Colonic mucosa (tissue), 4 donors: ENCODE data around the gene PLA2G4F. TPM values are rescaled to one million over a fixed set of nuclear protein-coding genes. Genes with fewer than 3 reads are reported as not detected.

ENCODE experiments used
- DNase-seq: peaks from one replicate; pipeline ENCODE4 v3.0.0-alpha.2; 2020
- H3K27ac ChIP-seq: fragments of 200-600 bp; one replicate; pipeline ENCODE4 v1.8.0; 2021
- H3K27me3 ChIP-seq: fragments of 200-600 bp; one replicate; pipeline ENCODE4 v1.8.0; 2021
- H3K36me3 ChIP-seq: fragments of 200-600 bp; one replicate; pipeline ENCODE4 v1.8.0; 2021
- H3K4me1 ChIP-seq: fragments of 200-600 bp; one replicate; pipeline ENCODE4 v1.8.0; 2021; ENCODE audit warnings: mild to moderate bottlenecking
- H3K4me3 ChIP-seq: fragments of 200-600 bp; one replicate; pipeline ENCODE4 v1.8.0; 2021
- H3K9ac ChIP-seq, 2 donors: one replicate each; pipeline ENCODE4 v1.7.0; 2013; ENCODE audit warnings: control low read depth in 2 of 2, low read depth in 2 of 2, low read length in 2 of 2
- H3K9me3 ChIP-seq: fragments of 200-600 bp; one replicate; pipeline ENCODE4 v1.8.0; 2021
- intact Hi-C: fragments of 100-400 bp; cut with DNase I; formaldehyde crosslinking; loops from one replicate; pipeline ENCODE4 v1.14.1; 2022
- total RNA-seq, 2 donors: library from RNA; stranded (reverse); fragmentation: NEBNext Ultra II Directional in 1 of 2; extraction: Animal tissue kit (Norgen Biotek cat#: 25700) in 1 of 2; gene quantifications; one replicate each; pipeline ENCODE4 v1.2.1, GENCODE V29; 2021
- TF ChIP-seq, protein P1 (sequence below): fragments of 200-600 bp; IDR thresholded peaks from one replicate; pipeline ENCODE4 v1.8.0; 2022; ENCODE audit warnings: antibody characterized with exemption, mild to moderate bottlenecking
- donor health status: healthy.
- donor health status: DM: no; HTN: no; CAD: no.
- donor health status: DM: no; HTN: no; CAD: no.

Gene PLA2G4F
- total RNA-seq, 2 donors from 2014 or later = 27.7 to 30.2 TPM

DNA sequence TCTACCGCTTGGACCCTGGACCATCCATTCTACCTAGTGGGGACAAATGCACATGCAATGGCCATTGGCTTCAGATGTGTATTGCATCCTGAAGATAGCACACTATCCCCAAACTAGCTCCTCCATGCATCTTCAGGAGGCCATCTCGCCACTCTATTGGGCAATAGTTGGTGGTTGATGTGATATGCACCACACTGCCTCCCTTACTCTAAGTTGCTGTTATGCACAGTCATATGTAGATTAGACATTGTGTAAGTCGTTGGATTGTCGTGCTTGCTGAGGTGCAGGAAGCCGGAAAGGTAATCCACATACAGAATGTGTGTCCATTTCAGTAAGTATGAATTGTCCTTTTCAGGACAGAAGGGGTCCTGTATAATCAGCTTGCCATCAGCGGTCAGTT is 35.4 kb downstream of the PLA2G4F start:
- H3K27me3 ChIP-seq = no peaks in the 10 kb centered on the region
- no peak overlapping the region for H3K9ac ChIP-seq
- DNase-seq = peak; percentile 13
- H3K4me3 ChIP-seq = no peak overlapping the region
- H3K9me3 ChIP-seq = no peaks in the 10 kb centered on the region
- TF ChIP-seq, protein P1, sequence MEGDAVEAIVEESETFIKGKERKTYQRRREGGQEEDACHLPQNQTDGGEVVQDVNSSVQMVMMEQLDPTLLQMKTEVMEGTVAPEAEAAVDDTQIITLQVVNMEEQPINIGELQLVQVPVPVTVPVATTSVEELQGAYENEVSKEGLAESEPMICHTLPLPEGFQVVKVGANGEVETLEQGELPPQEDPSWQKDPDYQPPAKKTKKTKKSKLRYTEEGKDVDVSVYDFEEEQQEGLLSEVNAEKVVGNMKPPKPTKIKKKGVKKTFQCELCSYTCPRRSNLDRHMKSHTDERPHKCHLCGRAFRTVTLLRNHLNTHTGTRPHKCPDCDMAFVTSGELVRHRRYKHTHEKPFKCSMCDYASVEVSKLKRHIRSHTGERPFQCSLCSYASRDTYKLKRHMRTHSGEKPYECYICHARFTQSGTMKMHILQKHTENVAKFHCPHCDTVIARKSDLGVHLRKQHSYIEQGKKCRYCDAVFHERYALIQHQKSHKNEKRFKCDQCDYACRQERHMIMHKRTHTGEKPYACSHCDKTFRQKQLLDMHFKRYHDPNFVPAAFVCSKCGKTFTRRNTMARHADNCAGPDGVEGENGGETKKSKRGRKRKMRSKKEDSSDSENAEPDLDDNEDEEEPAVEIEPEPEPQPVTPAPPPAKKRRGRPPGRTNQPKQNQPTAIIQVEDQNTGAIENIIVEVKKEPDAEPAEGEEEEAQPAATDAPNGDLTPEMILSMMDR = no peak
- peaks cover 3% of the 10 kb centered on the region for H3K4me1 ChIP-seq
- intact Hi-C loops = no loop called here
- no peak overlapping the region for H3K27ac ChIP-seq
- no peaks in the 10 kb centered on the region for H3K36me3 ChIP-seq

DNA sequence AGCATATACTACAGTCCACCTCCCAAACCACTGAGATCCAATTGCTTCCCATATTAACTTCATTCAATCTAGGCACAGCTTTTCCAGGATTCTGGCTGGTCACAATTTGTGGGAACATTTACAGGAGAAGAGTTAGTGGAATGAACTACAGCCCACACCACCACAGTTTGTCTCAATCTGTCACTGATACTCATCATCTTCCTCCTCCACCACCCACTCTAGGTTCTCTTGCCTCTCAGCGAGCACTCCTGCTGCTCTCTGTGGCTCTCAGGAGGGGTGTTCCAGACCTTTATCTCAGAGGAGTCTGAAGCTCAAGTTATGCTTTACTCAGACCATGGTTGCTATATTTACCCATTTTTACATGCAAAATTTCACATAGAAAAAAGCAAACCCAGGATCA is 36.2 kb downstream of the PLA2G4F start:
- no peak overlapping the region for H3K9ac ChIP-seq
- no peak overlapping the region for H3K27ac ChIP-seq
- H3K27me3 ChIP-seq = no peaks in the 10 kb centered on the region
- no peaks in the 10 kb centered on the region for H3K36me3 ChIP-seq
- TF ChIP-seq, protein P1 = no peak
- H3K9me3 ChIP-seq = no peaks in the 10 kb centered on the region
- no peak for DNase-seq
- intact Hi-C loops = no loop called here
- H3K4me1 ChIP-seq = peaks cover 3% of the 10 kb centered on the region
- H3K4me3 ChIP-seq = no peak overlapping the region

DNA sequence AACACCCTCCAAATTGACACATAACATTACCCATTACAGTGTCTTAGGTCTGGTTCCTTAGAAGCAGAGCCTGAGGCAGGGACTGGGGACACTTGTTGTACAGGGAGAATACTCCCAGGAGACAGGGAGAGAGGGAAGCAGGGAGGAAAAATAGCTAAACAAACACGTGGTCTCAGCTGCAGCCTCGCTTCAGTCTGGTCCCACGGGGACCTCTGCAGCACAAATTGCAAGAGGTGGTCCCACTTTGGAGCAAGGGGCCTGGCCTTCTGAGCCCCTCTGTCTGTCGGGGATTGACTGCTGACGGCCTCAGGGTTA is 37.0 kb downstream of the PLA2G4F start:
- DNase-seq = peak; percentile 20
- Histone ChIP-seq H3K9me3 (no peaks in the 10 kb centered on the region), H3K9ac (no peak overlapping the region), H3K4me3 (no peak overlapping the region), H3K27ac (peak overlapping the region; percentile 67), H3K4me1 (peaks cover 3% of the 10 kb centered on the region), H3K27me3 (no peaks in the 10 kb centered on the region), H3K36me3 (no peaks in the 10 kb centered on the region)
- TF ChIP-seq, protein P1 = no peak
- intact Hi-C loops = no loop called here

DNA sequence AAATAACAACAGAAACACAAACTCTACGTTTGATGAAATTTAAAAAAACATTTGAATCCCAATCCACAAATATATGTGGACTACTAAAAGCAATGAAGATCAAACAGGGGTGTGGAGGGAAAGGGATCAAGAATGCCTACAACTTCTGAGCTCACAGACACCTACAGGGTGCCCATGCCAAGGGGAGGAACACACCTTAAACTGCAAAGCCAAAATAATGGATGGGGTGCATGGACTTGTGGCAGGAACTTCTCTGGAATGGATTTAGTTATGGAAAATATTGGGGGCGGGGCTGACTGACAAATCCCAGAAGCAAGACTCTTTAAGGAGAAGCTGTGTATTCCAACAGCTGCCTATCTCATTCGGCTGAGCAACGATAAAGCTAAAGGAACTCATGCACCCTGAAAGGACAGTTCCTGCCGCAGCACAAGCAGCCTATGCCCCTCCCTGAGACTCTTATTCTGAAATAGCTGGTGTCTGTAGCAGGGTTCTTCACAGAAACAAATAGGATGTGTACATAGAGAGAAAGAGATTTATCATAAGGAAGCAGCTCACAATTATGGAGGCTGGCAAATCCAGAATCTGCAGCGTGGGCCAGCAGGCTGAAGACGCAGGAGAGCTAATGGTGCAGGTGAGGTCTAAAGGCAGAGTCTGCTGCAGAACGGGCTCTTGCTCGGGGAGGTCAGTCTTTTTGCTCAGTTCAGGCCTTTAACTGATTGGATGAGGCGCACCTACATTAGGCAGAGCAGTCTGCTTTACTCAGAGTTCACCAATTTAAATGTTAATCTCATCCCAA is 37.6 kb downstream of the PLA2G4F start:
- H3K4me3 ChIP-seq = no peak overlapping the region
- peaks cover 3% of the 10 kb centered on the region for H3K4me1 ChIP-seq
- peak overlapping the region; percentile 67 for H3K27ac ChIP-seq
- TF ChIP-seq, protein P1 = no peak
- H3K9ac ChIP-seq = no peak overlapping the region
- no peaks in the 10 kb centered on the region for H3K9me3 ChIP-seq
- intact Hi-C loops = no loop called here
- no peaks in the 10 kb centered on the region for H3K36me3 ChIP-seq
- H3K27me3 ChIP-seq = no peaks in the 10 kb centered on the region
- peak; percentile 71 for DNase-seq

DNA sequence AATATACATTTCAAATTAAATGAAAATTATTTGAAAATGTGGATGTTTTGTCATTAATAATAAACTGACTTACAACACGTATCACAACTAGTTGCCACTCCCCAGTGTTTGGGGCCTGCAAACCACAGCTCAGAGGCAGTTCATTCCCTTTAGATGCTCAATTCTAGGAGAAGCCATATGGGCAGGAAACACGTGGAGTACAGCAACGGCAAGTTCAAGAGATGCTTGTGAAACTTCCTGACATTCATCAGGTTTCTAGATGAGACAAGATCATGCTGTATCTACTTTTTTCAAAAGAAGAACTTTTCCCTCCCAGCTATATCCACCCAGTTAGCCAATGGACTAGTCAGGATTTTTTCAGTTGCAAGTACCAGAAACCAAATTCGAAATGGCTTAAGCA is 44.5 kb downstream of the PLA2G4F start:
- Histone ChIP-seq H3K9ac (no peak overlapping the region), H3K9me3 (no peaks in the 10 kb centered on the region), H3K36me3 (no peaks in the 10 kb centered on the region), H3K27ac (peak overlapping the region; percentile 45), H3K4me3 (no peak overlapping the region), H3K27me3 (no peaks in the 10 kb centered on the region), H3K4me1 (no peaks in the 10 kb centered on the region)
- peak; percentile 17 for DNase-seq
- intact Hi-C loops = no loop called here
- TF ChIP-seq, protein P1 = no peak
